SK-N-MC (cell line): ENCODE results near the gene CA10.

Experiments
- EZH2 ChIP-seq: fragments of 200-600 bp; sonication (generic); IDR thresholded peaks from one replicate; pipeline ENCODE4 v1.6.1; 2017; ENCODE audit warnings: antibody characterized with exemption
- FOXP2 ChIP-seq: optimal IDR thresholded peaks from 2 replicates; pipeline ENCODE3; 2011; ENCODE audit warnings: mild to moderate bottlenecking, moderate library complexity; ENCODE audit not compliant: insufficient read depth; ENCODE audit errors: extremely low read length, control extremely low read depth
- POLR2AphosphoS5 ChIP-seq: IDR thresholded peaks from 2 replicates; pipeline ENCODE4 v1.6.1; 2012; ENCODE audit warnings: mild to moderate bottlenecking, low read depth, low read length, borderline replicate concordance

- TF ChIP-seq POLR2AphosphoS5: no peak
- TF ChIP-seq EZH2: no peak
- TF ChIP-seq FOXP2: no peak
Observed at GRCh38 chr17:51802544-51802943, 356.0 kb downstream of the CA10 start.
